ENCODE data around the gene PKNOX2. TPM values are rescaled to one million over a fixed set of nuclear protein-coding genes. Genes with fewer than 3 reads are reported as not detected.

Gene PKNOX2
- total and polyA plus RNA-seq, 2 of the 8 experiments (the other 6 are each of a cell fraction or from before 2014, with no cell fraction given) = 2.0 TPM

GRCh38 chr11:125344846-125345420 is 180.4 kb downstream of the PKNOX2 start:
- no peak overlapping the region for H3K56ac ChIP-seq (replicated peaks; ENCODE audit: insufficient read length, low read depth, low read length)
- no peak overlapping the region for H4K5ac ChIP-seq (ENCODE audit: insufficient read length, low read depth, low read length)
- no peak for FAIRE-seq
- no peak overlapping the region for H2AK5ac ChIP-seq (ENCODE audit: low read depth, low read length)
- no peaks in the 10 kb centered on the region for H3K79me1 ChIP-seq (ENCODE audit: low read depth, low read length)
- no peak overlapping the region for H2BK5ac ChIP-seq (ENCODE audit: low read depth, low read length)
- DNase-seq (ENCODE audit: low read depth in 1 of 2, low spot score in 2 of 2) = no peak
- no peak overlapping the region for H3K4me3 ChIP-seq (ENCODE audit: extremely low read depth in 1 of 4, insufficient read depth in 2 of 4, low read depth in 3 of 4, low read length in 4 of 4)
- ChIA-PET CTCF (ENCODE audit: partially characterized antibody) (interaction anchor here (0.7 to 25.6 kb wide), 54 partner anchors 11 to 530 kb away, joined by 3 to 486 read pairs (median 7); partner anchors contain the start of genes EI24, PKNOX2 and TMEM218), POLR2A (ENCODE audit: partially characterized antibody) (interaction anchor here (1.1 kb wide), 1 partner anchor 66 kb away, joined by 3 read pairs; no protein-coding TSS in a partner anchor)
- no peak overlapping the region for H3K4me2 ChIP-seq (ENCODE audit: insufficient read depth in 1 of 2, low read depth in 2 of 2, low read length in 2 of 2)
- H3K9ac ChIP-seq (replicated peaks in 1 of 4; ENCODE audit: extremely low read depth in 1 of 4, low read depth in 3 of 4, low read length in 3 of 4) = no peak overlapping the region
- H3K79me2 ChIP-seq (ENCODE audit: control insufficient read depth in 1 of 2, insufficient read depth in 2 of 2, low read length in 2 of 2) = no peaks in the 10 kb centered on the region
- no peak overlapping the region for H4K8ac ChIP-seq (ENCODE audit: extremely low read depth, insufficient read depth, low read length)
- no peak overlapping the region for H4K91ac ChIP-seq (replicated peaks; ENCODE audit: insufficient read length, low read length)
- no peaks in the 10 kb centered on the region for H4K20me1 ChIP-seq (replicated peaks in 1 of 2; ENCODE audit: control insufficient read depth in 1 of 2, insufficient read depth in 2 of 2, low read length in 2 of 2)
- no peak overlapping the region for H2BK12ac ChIP-seq (ENCODE audit: low read depth, low read length)
- H2BK15ac ChIP-seq (ENCODE audit: low read length) = no peak overlapping the region
- 83% methylated on average over 4 of the region's 4 CpGs; no CpG with 5 or more reads in 1 of the 2 experiments for WGBS, 2 experiments (ENCODE audit: extremely low coverage in 1 of 2, insufficient coverage in 1 of 2, insufficient read length in 1 of 2, insufficient replicate concordance in 2 of 2, low coverage in 1 of 2, low lambda C conversion rate in 2 of 2, missing lambda C conversion rate in 1 of 2)
- peaks cover 0 to 10% (median 3%) of the 10 kb centered on the region in 4 experiments; a peak in 3 of 7 replicates for H3K27me3 ChIP-seq (replicated peaks in 1 of 4; ENCODE audit: control insufficient read depth in 3 of 4, extremely low read depth in 1 of 4, insufficient read depth in 3 of 4, low read length in 3 of 4)
- peaks cover 0 to 26% (median 13%) of the 10 kb centered on the region in 4 experiments; a peak in 6 of 7 replicates for H3K4me1 ChIP-seq (replicated peaks in 1 of 4; ENCODE audit: control insufficient read depth in 3 of 4, insufficient read depth in 4 of 4, low read length in 3 of 4)
- no peak overlapping the region for H3K27ac ChIP-seq (ENCODE audit: low read depth, low read length)
- H3K4ac ChIP-seq (replicated peaks; ENCODE audit: insufficient read length, low read depth, low read length) = no peak overlapping the region
- H3K18ac ChIP-seq (ENCODE audit: extremely low read depth, low read length) = no peak overlapping the region
- no peak overlapping the region for H3K14ac ChIP-seq (ENCODE audit: insufficient read length)
- H3K23me2 ChIP-seq (ENCODE audit: low read depth, low read length) = no peaks in the 10 kb centered on the region
- H3K23ac ChIP-seq (ENCODE audit: insufficient read length) = no peak overlapping the region
- peak overlapping the region; percentile 48; the same call in 1 of the 2 replicates for H2BK20ac ChIP-seq (ENCODE audit: low read length)
- no peak overlapping the region for H2BK120ac ChIP-seq (replicated peaks; ENCODE audit: low read depth, low read length)
- H3K36me3 ChIP-seq (ENCODE audit: control insufficient read depth in 2 of 4, insufficient read depth in 4 of 4, low read length in 3 of 4) = no peaks in the 10 kb centered on the region
- no peaks in the 10 kb centered on the region for H3K9me3 ChIP-seq (ENCODE audit: insufficient read depth in 2 of 2, low read depth in 1 of 2, low read length in 1 of 2)
- H2AFZ ChIP-seq (ENCODE audit: low read length) = no peak overlapping the region
- no peak for TF ChIP-seq CEBPB (IDR thresholded peaks at IDR 0.05; ENCODE audit: low read depth, low read length)

Data from H1 (cell line).